CD4-positive, alpha-beta memory T cell (primary cell): Measurements from ENCODE around the gene SSBP2. TPM values are rescaled to one million over a fixed set of nuclear protein-coding genes. Genes with fewer than 3 reads are reported as not detected.
"Not testable (repeated sequence)": the region's sequence is repeated elsewhere in the genome, so short reads cannot be mapped to it uniquely, and the experiment has no call there.

Source experiments
- CTCF ChIA-PET: fragments of 350-600 bp; sonication (Branson Sonifier 250); formaldehyde crosslinking; loops from one replicate; lab custom pipeline; 2021; ENCODE audit warnings: inconsistent platforms; ENCODE audit not compliant: partially characterized antibody; lab: Charles Lee
- POLR2A ChIA-PET: fragments of 350-600 bp; sonication (Branson Sonifier 250); formaldehyde crosslinking; loops from one replicate; lab custom pipeline; 2021; ENCODE audit not compliant: partially characterized antibody; lab: Charles Lee
- DNase-seq, 5 donors: peaks; one replicate each; pipeline versions ENCODE4 v3.0.0 to v3.0.0-alpha.2; 2020 to 2022; ENCODE audit warnings: mixed read lengths in 1 of 5
- H3K27ac ChIP-seq: one replicate; pipeline ENCODE4 v1.7.0; 2013; ENCODE audit warnings: low read depth, low read length
- H3K27me3 ChIP-seq: 2 replicates; pipeline ENCODE4 v1.7.0; 2013; ENCODE audit warnings: mild to moderate bottlenecking, low read length, moderate library complexity; ENCODE audit not compliant: insufficient read depth
- H3K36me3 ChIP-seq: 2 replicates; pipeline ENCODE4 v1.7.0; 2013; ENCODE audit warnings: mild to moderate bottlenecking, low read length, moderate library complexity; ENCODE audit not compliant: insufficient read depth
- H3K4me1 ChIP-seq: 2 replicates; pipeline ENCODE4 v1.7.0; 2013; ENCODE audit warnings: mild to moderate bottlenecking, low read length, moderate library complexity; ENCODE audit not compliant: insufficient read depth
- H3K4me3 ChIP-seq, 2 donors: one replicate each; pipeline ENCODE4 v1.7.0; 2013; ENCODE audit warnings: low read length in 2 of 2, mild to moderate bottlenecking in 1 of 2
- H3K9me3 ChIP-seq, 2 donors: one replicate each; pipeline ENCODE4 v1.7.0; 2013; ENCODE audit warnings: low read length in 2 of 2, control low read depth in 1 of 2; ENCODE audit not compliant: control insufficient read depth in 1 of 2
- H3K27ac Mint-ChIP-seq, 7 donors: one replicate each; pipeline ENCODE4 v1.8.0; 2020 to 2021; ENCODE audit warnings: mixed read lengths in 7 of 7, mild to moderate bottlenecking in 6 of 7, inconsistent platforms in 3 of 7, moderate library complexity in 3 of 7
- H3K27me3 Mint-ChIP-seq, 2 donors: one replicate each; pipeline ENCODE4 v1.8.0; 2020 to 2021; ENCODE audit warnings: mixed read lengths in 2 of 2
- H3K36me3 Mint-ChIP-seq, 2 donors: one replicate each; pipeline ENCODE4 v1.8.0; 2020 to 2021; ENCODE audit warnings: mixed read lengths in 2 of 2, inconsistent platforms in 1 of 2, mild to moderate bottlenecking in 1 of 2
- H3K4me1 Mint-ChIP-seq, 4 donors: one replicate each; pipeline ENCODE4 v1.8.0; 2020 to 2021; ENCODE audit warnings: mixed read lengths in 4 of 4, mild to moderate bottlenecking in 1 of 4
- H3K4me3 Mint-ChIP-seq, 8 donors: one replicate each; pipeline ENCODE4 v1.8.0; 2020 to 2021; ENCODE audit warnings: mixed read lengths in 8 of 8, mild to moderate bottlenecking in 7 of 8, moderate library complexity in 6 of 8, inconsistent platforms in 3 of 8
- H3K9me3 Mint-ChIP-seq, 8 donors: one replicate each; pipeline ENCODE4 v1.8.0; 2020 to 2021; ENCODE audit warnings: mixed read lengths in 8 of 8, mild to moderate bottlenecking in 5 of 8, inconsistent platforms in 3 of 8, moderate library complexity in 1 of 8
- intact Hi-C: fragments of 100-400 bp; cut with micrococcal nuclease; formaldehyde crosslinking; loops from one replicate; pipeline ENCODE4 v1.15.1; 2023
- polyA plus RNA-seq, 2 donors: library from polyadenylated mRNA; unstranded; fragments of 300-500 nt; fragmentation: Illumina TruSeq; gene quantifications; one replicate each; pipeline ENCODE4 v1.2.3, GENCODE V29; 2021
- total RNA-seq, 2 experiments: library from RNA; stranded (reverse); gene quantifications; one replicate each; pipeline ENCODE4 v1.2.3, GENCODE V29; 2021

The SSBP2 gene
- total and polyA plus RNA-seq, 4 experiments from 2014 or later = 46.4 to 91.7 (median 58.9) TPM

- Mint-ChIP-seq H3K27me3 (no peaks in the 10 kb centered on the region), H3K9me3 (peaks cover 0 to 8% (median 3%) of the 10 kb centered on the region in 8 donors)
- CTCF ChIA-PET = no interaction called here
Measured at GRCh38 chr5:81607693-81608092, 143.2 kb downstream of the SSBP2 start.

GRCh38 chr5:81606150-81606549 is 144.7 kb downstream of the SSBP2 start:
- intact Hi-C loops = no loop called here
- no peaks in the 10 kb centered on the region for H3K36me3 ChIP-seq
- Mint-ChIP-seq H3K9me3 (peaks cover 0 to 8% (median 3%) of the 10 kb centered on the region in 8 donors), H3K27me3 (no peaks in the 10 kb centered on the region), H3K4me1 (peaks cover 4 to 17% (median 10%) of the 10 kb centered on the region in 4 donors), H3K36me3 (peaks cover 25 to 46% of the 10 kb centered on the region in 2 donors), H3K4me3 (no peak overlapping the region), H3K27ac (no peak overlapping the region)
- no peak for DNase-seq
- H3K27ac ChIP-seq = no peak overlapping the region
- peaks cover 8% of the 10 kb centered on the region for H3K4me1 ChIP-seq
- ChIA-PET CTCF (interaction anchor here (0.9 to 1.1 kb wide), 2 partner anchors 82 to 94 kb away, joined by 3 read pairs; no protein-coding TSS in a partner anchor), POLR2A (no interaction called here)
- no peaks in the 10 kb centered on the region for H3K9me3 ChIP-seq
- no peaks in the 10 kb centered on the region for H3K27me3 ChIP-seq
- H3K4me3 ChIP-seq = no peak overlapping the region

More at GRCh38 chr5:81607693-81608092, 143.2 kb downstream of the SSBP2 start:
- H3K9me3 ChIP-seq = no peaks in the 10 kb centered on the region
- Mint-ChIP-seq H3K36me3 (peaks cover 20 to 41% of the 10 kb centered on the region in 2 donors), H3K27ac (peak overlapping the region in 1 of 7 donors; percentile 42), H3K4me3 (no peak overlapping the region), H3K4me1 (peaks cover 4 to 17% (median 10%) of the 10 kb centered on the region in 4 donors)
- no peaks in the 10 kb centered on the region for H3K27me3 ChIP-seq
- H3K36me3 ChIP-seq = no peaks in the 10 kb centered on the region
- H3K4me1 ChIP-seq = peaks cover 8% of the 10 kb centered on the region
- H3K4me3 ChIP-seq = no peak overlapping the region
- intact Hi-C loops = no loop called here
- H3K27ac ChIP-seq = no peak overlapping the region
- DNase-seq = no peak
- POLR2A ChIA-PET = no interaction called here

- Mint-ChIP-seq H3K4me3 (no peak overlapping the region), H3K27ac (no peak overlapping the region), H3K27me3 (no peaks in the 10 kb centered on the region), H3K9me3 (peaks cover 0 to 6% (median 2%) of the 10 kb centered on the region in 8 donors), H3K36me3 (peaks cover 20 to 40% of the 10 kb centered on the region in 2 donors), H3K4me1 (peaks cover 4 to 17% (median 10%) of the 10 kb centered on the region in 4 donors)
- H3K27me3 ChIP-seq = no peaks in the 10 kb centered on the region
- DNase-seq = no peak
- H3K4me1 ChIP-seq = peaks cover 8% of the 10 kb centered on the region
- H3K4me3 ChIP-seq = no peak overlapping the region
- H3K36me3 ChIP-seq = no peaks in the 10 kb centered on the region
- H3K9me3 ChIP-seq = no peaks in the 10 kb centered on the region
- H3K27ac ChIP-seq = no peak overlapping the region
- intact Hi-C loops = no loop called here
- ChIA-PET POLR2A (no interaction called here), CTCF (interaction anchor here (0.9 kb wide), 1 partner anchor 81 kb away, joined by 3 read pairs; no protein-coding TSS in a partner anchor)
Measured at GRCh38 chr5:81605299-81605698, 145.6 kb downstream of the SSBP2 start.

GRCh38 chr5:81604193-81604592 is 146.7 kb downstream of the SSBP2 start:
- H3K4me1 Mint-ChIP-seq = peaks cover 4 to 17% (median 10%) of the 10 kb centered on the region in 4 donors
- CTCF ChIA-PET = no interaction called here
- no peak overlapping the region for H3K27ac ChIP-seq
- no peaks in the 10 kb centered on the region for H3K27me3 Mint-ChIP-seq
- intact Hi-C loops = no loop called here
- no peak overlapping the region for H3K4me3 ChIP-seq
- H3K36me3 Mint-ChIP-seq = peaks cover 17 to 33% of the 10 kb centered on the region in 2 donors
- peak overlapping the region in 1 of 8 donors; percentile 8 for H3K4me3 Mint-ChIP-seq
- DNase-seq = no peak
- no peaks in the 10 kb centered on the region for H3K9me3 Mint-ChIP-seq
- H3K36me3 ChIP-seq = no peaks in the 10 kb centered on the region
- H3K27me3 ChIP-seq = no peaks in the 10 kb centered on the region
- no peak overlapping the region for H3K27ac Mint-ChIP-seq
- peaks cover 8% of the 10 kb centered on the region for H3K4me1 ChIP-seq
- POLR2A ChIA-PET = no interaction called here
- H3K9me3 ChIP-seq = no peaks in the 10 kb centered on the region

GRCh38 chr5:81601919-81602318 is 149.0 kb downstream of the SSBP2 start:
- Mint-ChIP-seq H3K9me3 (peaks cover 2 to 11% (median 6%) of the 10 kb centered on the region in 8 donors), H3K36me3 (peaks cover 30 to 38% of the 10 kb centered on the region in 2 donors), H3K4me1 (peaks cover 4 to 13% (median 7%) of the 10 kb centered on the region in 4 donors), H3K27ac (no peak overlapping the region), H3K27me3 (no peaks in the 10 kb centered on the region), H3K4me3 (no peak overlapping the region)
- H3K36me3 ChIP-seq = no peaks in the 10 kb centered on the region
- intact Hi-C loops = no loop called here
- no peaks in the 10 kb centered on the region for H3K27me3 ChIP-seq
- H3K9me3 ChIP-seq = no peaks in the 10 kb centered on the region
- ChIA-PET POLR2A (no interaction called here), CTCF (no interaction called here)
- no peak overlapping the region for H3K4me3 ChIP-seq
- H3K4me1 ChIP-seq = peaks cover 8% of the 10 kb centered on the region
- no peak overlapping the region for H3K27ac ChIP-seq
- DNase-seq = no peak

GRCh38 chr5:81592085-81592484 is 158.8 kb downstream of the SSBP2 start:
- intact Hi-C loops, H3K36me3 ChIP-seq, H3K27me3 Mint-ChIP-seq, POLR2A ChIA-PET, H3K4me1 ChIP-seq, H3K27ac ChIP-seq, H3K4me3 Mint-ChIP-seq, CTCF ChIA-PET, H3K27ac Mint-ChIP-seq, H3K9me3 ChIP-seq, DNase-seq, H3K27me3 ChIP-seq, H3K4me3 ChIP-seq: not testable (repeated sequence)
- Mint-ChIP-seq H3K4me1 (peaks cover 9 to 28% (median 16%) of the 10 kb centered on the region in 4 donors), H3K9me3 (peaks cover 2 to 14% (median 10%) of the 10 kb centered on the region in 8 donors), H3K36me3 (peaks cover 23 to 33% of the 10 kb centered on the region in 2 donors)

GRCh38 chr5:81590498-81591384 is 160.2 kb downstream of the SSBP2 start:
- H3K4me3 Mint-ChIP-seq = peak overlapping the region in 6 of 8 donors; percentile 3 to 48 (median 26)
- Histone ChIP-seq H3K27ac (no peak overlapping the region), H3K4me3 (no peak overlapping the region), H3K27me3 (no peaks in the 10 kb centered on the region), H3K9me3 (no peaks in the 10 kb centered on the region), H3K36me3 (no peaks in the 10 kb centered on the region), H3K4me1 (no peaks in the 10 kb centered on the region)
- peaks cover 21 to 33% of the 10 kb centered on the region in 2 donors for H3K36me3 Mint-ChIP-seq
- H3K4me1 Mint-ChIP-seq = peaks cover 9 to 25% (median 17%) of the 10 kb centered on the region in 4 donors
- ChIA-PET CTCF (no interaction called here), POLR2A (interaction anchor here (1.0 kb wide), 1 partner anchor 247 kb away, joined by 3 read pairs; no protein-coding TSS in a partner anchor)
- peaks cover 2 to 14% (median 10%) of the 10 kb centered on the region in 8 donors for H3K9me3 Mint-ChIP-seq
- DNase-seq = no peak
- H3K27me3 Mint-ChIP-seq = no peaks in the 10 kb centered on the region
- intact Hi-C loops = no loop called here
- H3K27ac Mint-ChIP-seq = peak overlapping the region in 3 of 7 donors; percentile 2 to 65 (median 62)
